Psoas muscle (tissue), 8 donors: ENCODE data around the gene NUP54. TPM values are rescaled to one million over a fixed set of nuclear protein-coding genes. Genes with fewer than 3 reads are reported as not detected.

ENCODE experiments used
- ATAC-seq, 4 donors: fragments of 200-7000 bp; cut with Tn5 transposase; one replicate each; pipeline ENCODE4 v1.9.1; 2020; ENCODE audit warnings: moderate library complexity in 3 of 4, mild to moderate bottlenecking in 2 of 4
- DNase-seq, 2 donors: peaks; one replicate each; pipeline ENCODE4 v3.0.0-alpha.2; 2020
- H3K27ac ChIP-seq: fragments of 200-600 bp; one replicate; pipeline ENCODE4 v1.8.0; 2022
- H3K27me3 ChIP-seq, 3 donors: fragments of 200-600 bp in 1 of 3; one replicate each; pipeline versions ENCODE4 v1.6.1 to v1.8.0; 2013 to 2022; ENCODE audit warnings: low read length in 2 of 3, mild to moderate bottlenecking in 2 of 3, moderate library complexity in 1 of 3; ENCODE audit not compliant: insufficient read depth in 3 of 3
- H3K36me3 ChIP-seq, 2 donors: fragments of 200-600 bp in 1 of 2; one replicate each; pipeline versions ENCODE4 v1.6.1 to v1.8.0; 2013 to 2022; ENCODE audit warnings: low read depth in 1 of 2, mild to moderate bottlenecking in 1 of 2, moderate library complexity in 1 of 2; ENCODE audit not compliant: insufficient read depth in 1 of 2
- H3K4me1 ChIP-seq: fragments of 200-600 bp; one replicate; pipeline ENCODE4 v1.8.0; 2022
- H3K4me3 ChIP-seq: fragments of 200-600 bp; one replicate; pipeline ENCODE4 v1.8.0; 2022; ENCODE audit warnings: mild to moderate bottlenecking
- H3K9me3 ChIP-seq: fragments of 200-600 bp; one replicate; pipeline ENCODE4 v1.8.0; 2022
- CTCF ChIP-seq: fragments of 200-600 bp; IDR thresholded peaks from one replicate; pipeline ENCODE4 v1.8.0; 2022; ENCODE audit warnings: antibody characterized with exemption
- WGBS, 3 donors: extraction: QIAGEN DNeasy Blood & Tissue Kit; methylation state at CpG; one replicate each; pipeline versions ENCODE4 v1.1.6 to v1.1.7; 2013; 5-methylcytosine and 5-hydroxymethylcytosine counted together
- intact Hi-C, 2 donors: fragments of 100-400 bp; cut with DNase I; formaldehyde crosslinking; loops; one replicate each; pipeline versions ENCODE4 v1.11.0 to v1.14.2; 2022
- polyA plus RNA-seq, 3 donors: library from polyadenylated mRNA; stranded (reverse); fragments of 200-250 nt; gene quantifications; one replicate each; pipeline ENCODE4 v1.2.3, GENCODE V29; 2013
- total RNA-seq, 4 donors: library from RNA; stranded (reverse); fragmentation: NEBNext Ultra II Directional in 2 of 4; extraction: Animal tissue kit (Norgen Biotek cat#: 25700) in 2 of 4; gene quantifications; one replicate each; pipeline versions ENCODE4 v1.2.1 to v1.2.4, GENCODE V29; 2021 to 2023
- donor health status: healthy with polysubstance abuse.
- donor health status: DM: no; HTN: no; CAD: no; lungs with moderate emphysema.
- donor health status: Bipolar disorder and iron deficiency.
- donor health status: healthy.
- donor health status: DM: yes; HTN: yes; CAD: no.
- donor health status: DM: no; HTN: no; CAD: no.
- donor health status: DM: no; HTN: no; CAD: no.
- donor health status: DM: yes; HTN: yes; CAD: no.

NUP54 gene
- total and polyA plus RNA-seq, 7 donors: 14.1 to 26.0 (median 19.5) TPM

GRCh38 chr4:76066546-76066945 is 81.7 kb downstream of the NUP54 start:
- ATAC-seq: no peak
- no peak overlapping the region for H3K4me3 ChIP-seq
- H3K9me3 ChIP-seq: no peaks in the 10 kb centered on the region
- TF ChIP-seq CTCF: no peak
- H3K4me1 ChIP-seq: peaks cover 1% of the 10 kb centered on the region
- no peak overlapping the region for H3K27ac ChIP-seq
- 50 to 69% (median 62%) methylated on average over 3 of the region's 3 CpGs for WGBS, 3 donors
- H3K36me3 ChIP-seq: no peaks in the 10 kb centered on the region
- intact Hi-C loops: loop anchor here (2.0 to 10.0 kb wide), 2 partner anchors 68 to 152 kb away; no protein-coding TSS in a partner anchor
- H3K27me3 ChIP-seq: no peaks in the 10 kb centered on the region
- no peak for DNase-seq

Other genes with a start within 250 kb of the NUP54 start
- gene PPEF2, start 245.9 kb downstream of the NUP54 start, total RNA-seq: not detected
- under 1 TPM in 2 of 3 donors, not detected in 1; 0.05 to 0.08 TPM for gene PPEF2, start 245.9 kb downstream of the NUP54 start, polyA plus RNA-seq
- 1 to 10 TPM; 3.3 to 9.9 (median 7.8) TPM for gene NAAA, start 207.4 kb downstream of the NUP54 start, total RNA-seq
- 1 to 10 TPM; 3.5 to 5.2 (median 3.8) TPM for gene NAAA, start 207.4 kb downstream of the NUP54 start, polyA plus RNA-seq
- 10 to 100 TPM; 27.0 to 44.3 (median 30.7) TPM for gene SDAD1, start 157.5 kb downstream of the NUP54 start, total RNA-seq
- gene SDAD1, start 157.5 kb downstream of the NUP54 start, polyA plus RNA-seq: 10 to 100 TPM; 18.6 to 34.6 (median 21.5) TPM
- gene CXCL9, start 140.9 kb downstream of the NUP54 start, total RNA-seq: under 1 TPM; 0.10 to 0.51 (median 0.44) TPM
- under 1 TPM; 0.03 to 0.14 (median 0.11) TPM for gene CXCL9, start 140.9 kb downstream of the NUP54 start, polyA plus RNA-seq
- gene CXCL10, start 124.9 kb downstream of the NUP54 start, total RNA-seq: 1 to 10 TPM in 1 of 4 donors, under 1 TPM in 2, not detected in 1; 0.29 to 1.5 (median 0.32) TPM
- gene CXCL10, start 124.9 kb downstream of the NUP54 start, polyA plus RNA-seq: under 1 TPM; 0.06 to 0.17 (median 0.16) TPM
- gene CXCL11, start 112.3 kb downstream of the NUP54 start, total RNA-seq: under 1 TPM in 1 of 4 donors, not detected in 3; 0.37 TPM
- gene CXCL11, start 112.3 kb downstream of the NUP54 start, polyA plus RNA-seq: under 1 TPM in 2 of 3 donors, not detected in 1; 0.03 to 0.15 TPM
- 100 to 1,000 TPM in 3 of 4 donors, 10 to 100 TPM in 1; 64.6 to 218 (median 138) TPM for gene ART3, start 73.7 kb downstream of the NUP54 start, total RNA-seq
- gene ART3, start 73.7 kb downstream of the NUP54 start, polyA plus RNA-seq: 100 to 1,000 TPM in 2 of 3 donors, 10 to 100 TPM in 1; 33.1 to 199 (median 108) TPM
- gene SCARB2, start 65.4 kb upstream of the NUP54 start, total RNA-seq: 100 to 1,000 TPM; 109 to 199 (median 170) TPM
- 100 to 1,000 TPM in 1 of 3 donors, 10 to 100 TPM in 2; 58.5 to 107 (median 81.7) TPM for gene SCARB2, start 65.4 kb upstream of the NUP54 start, polyA plus RNA-seq
- gene FAM47E, start 103.3 kb upstream of the NUP54 start, total RNA-seq: 1 to 10 TPM; 1.7 to 4.6 (median 3.2) TPM
- 1 to 10 TPM; 1.2 to 2.6 (median 1.5) TPM for gene FAM47E, start 103.3 kb upstream of the NUP54 start, polyA plus RNA-seq
- gene STBD1, start 158.3 kb upstream of the NUP54 start, total RNA-seq: 10 to 100 TPM; 39.8 to 59.7 (median 47.2) TPM
- 10 to 100 TPM; 11.7 to 52.2 (median 32.2) TPM for gene STBD1, start 158.3 kb upstream of the NUP54 start, polyA plus RNA-seq